ENCODE measurements around the gene FOXI1.

DNA sequence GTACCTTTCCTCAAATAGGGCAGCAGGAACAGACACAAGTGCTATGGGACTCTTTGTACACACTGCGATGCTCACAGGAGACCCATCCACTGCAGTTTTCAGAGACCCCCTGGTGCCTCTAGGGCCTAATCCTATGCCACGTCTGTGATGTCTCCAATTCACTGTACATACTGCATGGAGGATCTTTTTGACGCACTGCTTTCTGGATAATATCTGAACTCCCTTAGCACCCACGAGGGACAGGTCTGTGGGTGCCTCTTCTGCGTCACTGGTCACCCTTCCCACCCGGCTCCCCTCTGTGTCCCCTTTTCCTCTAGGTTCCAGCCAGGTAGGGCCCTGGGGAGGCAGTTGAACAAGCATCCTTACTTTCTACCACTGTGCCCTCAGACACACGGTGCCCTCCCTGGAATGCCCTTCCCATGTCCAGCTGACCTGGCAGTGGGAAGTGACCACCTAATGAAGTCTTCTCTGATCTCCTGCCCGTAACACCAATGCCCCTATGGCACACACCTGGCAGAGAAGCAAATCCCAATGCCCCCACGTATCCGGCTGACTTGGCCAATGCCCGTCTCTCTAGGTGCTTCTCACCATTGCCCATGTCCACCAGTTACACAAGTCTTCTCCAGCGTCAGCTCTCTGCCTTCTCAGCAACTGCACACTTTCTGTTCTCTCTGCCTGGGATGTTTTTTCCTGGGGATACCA, 41.5 kb downstream of the FOXI1 start:
- TF ChIP-seq POLR2AphosphoS5 (IDR thresholded peaks at IDR 0.05; ENCODE audit: low read depth, low read length) (no peak), POLR2A (IDR thresholded peaks at IDR 0.05; ENCODE audit: low read depth, low read length) (no peak)

All from GM12892 (cell line).